ENCODE results near the gene NAA20.

Gene NAA20

GRCh38 chr20:20038586-20038985, 21.4 kb downstream of the NAA20 start:
- peaks cover 10% of the 10 kb centered on the region for H3K4me1 ChIP-seq (ENCODE audit: control insufficient read depth, insufficient read depth, low read length, unreplicated experiment)
- no peaks in the 10 kb centered on the region for H3K27me3 ChIP-seq (ENCODE audit: insufficient read depth, low read length)
- H2AFZ ChIP-seq (ENCODE audit: low read length, unreplicated experiment) = no peak overlapping the region
- no peak overlapping the region for H3K4me3 ChIP-seq (ENCODE audit: low read depth, low read length)
- H3K27ac ChIP-seq (ENCODE audit: low read depth, low read length) = no peak overlapping the region
- H3K36me3 ChIP-seq (ENCODE audit: insufficient read depth, low read length) = peaks cover 57% of the 10 kb centered on the region
- no peaks in the 10 kb centered on the region for H3K79me2 ChIP-seq (ENCODE audit: control insufficient read depth, insufficient read depth, low read length, unreplicated experiment)

GRCh38 chr20:20039752-20040387, 22.7 kb downstream of the NAA20 start:
- no peaks in the 10 kb centered on the region for H3K27me3 ChIP-seq (ENCODE audit: insufficient read depth, low read length)
- no peak overlapping the region for H3K27ac ChIP-seq (ENCODE audit: low read depth, low read length)
- H3K4me1 ChIP-seq (ENCODE audit: control insufficient read depth, insufficient read depth, low read length, unreplicated experiment) = peaks cover 10% of the 10 kb centered on the region
- H2AFZ ChIP-seq (ENCODE audit: low read length, unreplicated experiment) = no peak overlapping the region
- H3K4me3 ChIP-seq (ENCODE audit: low read depth, low read length) = no peak overlapping the region
- no peaks in the 10 kb centered on the region for H3K79me2 ChIP-seq (ENCODE audit: control insufficient read depth, insufficient read depth, low read length, unreplicated experiment)
- H3K36me3 ChIP-seq (ENCODE audit: insufficient read depth, low read length) = peaks cover 62% of the 10 kb centered on the region

DNA sequence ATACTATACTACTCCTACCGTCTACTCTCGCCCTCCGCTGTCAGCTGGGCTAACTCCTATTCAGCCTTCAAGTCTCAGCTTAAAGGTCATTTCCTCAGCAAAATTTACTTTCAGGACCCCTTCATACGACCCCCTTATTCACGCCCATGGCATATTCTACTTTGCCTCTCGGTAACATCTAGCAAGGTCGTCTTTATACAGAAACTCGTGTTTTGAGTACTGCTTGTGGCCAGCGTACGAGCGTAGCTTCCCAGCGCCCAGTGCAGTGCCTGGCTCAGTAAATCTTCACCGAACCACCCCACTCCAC, 34.6 kb downstream of the NAA20 start:
- Histone ChIP-seq H3K36me3 (ENCODE audit: insufficient read depth, low read length) (peaks cover 32% of the 10 kb centered on the region), H3K27ac (ENCODE audit: low read depth, low read length) (peak overlapping the region; percentile 61; the same call in 1 of the 2 replicates), H3K4me1 (ENCODE audit: control insufficient read depth, insufficient read depth, low read length, unreplicated experiment) (peaks cover 13% of the 10 kb centered on the region), H3K79me2 (ENCODE audit: control insufficient read depth, insufficient read depth, low read length, unreplicated experiment) (peaks cover 21% of the 10 kb centered on the region), H3K4me3 (ENCODE audit: low read depth, low read length) (peak overlapping the region; percentile 99), H2AFZ (ENCODE audit: low read length, unreplicated experiment) (peak overlapping the region; percentile 98), H3K27me3 (ENCODE audit: insufficient read depth, low read length) (no peaks in the 10 kb centered on the region)

GRCh38 chr20:20052074-20052970, 35.2 kb downstream of the NAA20 start, which contains the start of the genes CFAP61 and CRNKL1:
Gene CFAP61 (plus strand): TSS chr20:20052532. CDS start chr20:20056654, 4,122 bp downstream.
Gene CRNKL1 (minus strand): TSS chr20:20052466. CDS start chr20:20052342, 124 bp downstream.
- Histone ChIP-seq H2AFZ (ENCODE audit: low read length, unreplicated experiment) (peak within 1 kb of the TSS; percentile 98), H3K4me1 (ENCODE audit: control insufficient read depth, insufficient read depth, low read length, unreplicated experiment) (peaks cover 13% of the 10 kb centered on the region), H3K79me2 (ENCODE audit: control insufficient read depth, insufficient read depth, low read length, unreplicated experiment) (peaks cover 21% of the 10 kb centered on the region), H3K36me3 (ENCODE audit: insufficient read depth, low read length) (peaks cover 27% of the 10 kb centered on the region), H3K27me3 (ENCODE audit: insufficient read depth, low read length) (no peaks in the 10 kb centered on the region), H3K4me3 (ENCODE audit: low read depth, low read length) (peak within 1 kb of the TSS; percentile 99), H3K27ac (ENCODE audit: low read depth, low read length) (peak within 1 kb of the TSS; percentile 61)

DNA sequence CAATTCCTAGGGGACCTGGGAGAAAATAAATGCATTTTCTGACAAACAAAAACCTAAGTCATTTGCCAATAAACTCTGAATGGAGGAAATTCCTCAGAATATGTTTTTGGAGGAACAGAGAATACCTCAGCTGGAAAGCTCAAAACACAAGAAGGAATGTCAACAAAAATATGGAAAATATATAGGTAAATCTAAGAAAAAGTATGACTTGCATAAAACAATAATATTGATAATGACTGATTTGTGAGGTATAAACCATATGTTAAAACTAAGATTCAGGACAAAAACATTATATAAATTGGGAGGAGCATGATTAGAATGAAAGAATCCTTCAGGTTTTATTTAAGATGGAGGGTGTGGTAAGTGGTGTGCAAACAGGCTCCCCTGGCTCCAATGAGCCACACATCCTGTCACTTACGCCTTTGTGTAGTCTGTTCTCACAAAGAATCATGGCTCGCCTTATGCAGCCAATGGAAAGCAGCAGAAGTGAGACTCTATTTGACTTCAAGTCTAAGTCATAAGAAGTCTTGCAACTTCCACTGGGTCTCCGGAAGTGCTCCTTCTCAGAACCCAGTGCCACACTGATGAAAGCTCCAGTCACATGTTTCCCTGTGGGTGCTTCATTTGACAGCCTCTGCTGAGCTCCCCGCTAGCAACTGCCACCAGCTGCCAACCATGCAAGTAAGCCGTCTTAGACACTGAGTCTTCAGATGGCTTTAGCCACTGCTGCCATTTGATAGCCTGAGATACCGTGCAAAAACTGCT, 43.3 kb downstream of the NAA20 start:
- Histone ChIP-seq H3K4me1 (ENCODE audit: control insufficient read depth, insufficient read depth, low read length, unreplicated experiment) (no peaks in the 10 kb centered on the region), H3K4me3 (ENCODE audit: low read depth, low read length) (no peak overlapping the region), H3K79me2 (ENCODE audit: control insufficient read depth, insufficient read depth, low read length, unreplicated experiment) (no peaks in the 10 kb centered on the region), H2AFZ (ENCODE audit: low read length, unreplicated experiment) (no peak overlapping the region), H3K36me3 (ENCODE audit: insufficient read depth, low read length) (no peaks in the 10 kb centered on the region), H3K27ac (ENCODE audit: low read depth, low read length) (no peak overlapping the region), H3K27me3 (ENCODE audit: insufficient read depth, low read length) (peaks cover 44% of the 10 kb centered on the region)

DNA sequence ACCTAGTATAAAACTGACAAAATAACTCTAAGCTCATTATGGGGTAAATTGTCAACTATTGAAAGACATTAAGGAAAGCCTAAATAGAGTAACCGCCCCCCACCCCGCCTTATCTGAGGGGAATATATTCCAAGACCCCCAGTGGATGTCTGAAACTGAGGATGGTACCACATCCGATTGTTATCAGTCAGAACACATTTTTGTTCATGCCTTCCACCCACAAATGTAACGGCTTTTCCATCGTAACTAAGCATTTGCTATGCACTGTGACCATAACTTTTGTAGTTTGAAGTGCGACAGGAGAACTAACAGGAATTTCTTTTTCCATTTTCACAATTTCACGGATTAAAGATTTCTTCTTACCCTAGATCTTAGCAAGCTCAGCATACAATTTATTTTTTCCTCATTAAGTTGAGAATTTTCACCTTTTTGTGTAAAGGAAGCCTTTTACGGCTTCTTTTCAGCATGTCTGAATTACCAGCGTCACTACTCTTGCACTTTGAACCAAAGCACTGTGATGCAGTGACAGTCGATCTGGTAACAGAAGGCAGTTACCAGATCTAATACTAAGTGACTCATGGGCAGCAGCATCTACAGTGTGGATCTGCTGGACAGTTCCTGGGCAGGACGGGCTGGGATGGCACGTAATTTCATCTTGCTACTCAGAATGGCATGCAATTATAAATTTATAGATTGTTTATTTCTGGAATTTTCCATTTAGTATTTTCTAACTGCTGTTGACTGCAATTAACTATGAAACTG, 47.0 kb downstream of the NAA20 start:
- Histone ChIP-seq H3K4me1 (ENCODE audit: control insufficient read depth, insufficient read depth, low read length, unreplicated experiment) (no peaks in the 10 kb centered on the region), H3K36me3 (ENCODE audit: insufficient read depth, low read length) (no peaks in the 10 kb centered on the region), H3K79me2 (ENCODE audit: control insufficient read depth, insufficient read depth, low read length, unreplicated experiment) (no peaks in the 10 kb centered on the region), H3K27ac (ENCODE audit: low read depth, low read length) (no peak overlapping the region), H3K27me3 (ENCODE audit: insufficient read depth, low read length) (peaks cover 44% of the 10 kb centered on the region), H3K4me3 (ENCODE audit: low read depth, low read length) (no peak overlapping the region), H2AFZ (ENCODE audit: low read length, unreplicated experiment) (no peak overlapping the region)

DNA sequence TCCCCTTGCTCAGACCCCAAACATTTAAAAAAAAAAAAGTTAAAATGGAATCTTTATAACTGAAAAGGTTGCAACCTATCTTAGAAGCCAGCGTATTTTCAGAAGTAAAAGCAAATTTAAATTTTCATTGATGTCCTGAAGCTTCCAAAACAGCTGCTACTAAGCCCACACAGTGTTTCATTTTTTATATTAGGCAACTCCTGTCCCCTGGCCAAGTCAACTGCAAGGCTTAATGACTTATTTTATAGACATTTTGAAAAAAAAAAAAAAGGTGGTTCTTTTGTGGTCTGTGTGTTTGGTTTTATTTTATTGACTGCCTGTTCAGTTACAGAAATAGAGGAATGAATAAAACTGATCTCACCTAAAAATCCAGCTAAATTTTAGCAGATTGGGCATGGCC, 48.2 kb downstream of the NAA20 start:
- Histone ChIP-seq H2AFZ (ENCODE audit: low read length, unreplicated experiment) (no peak overlapping the region), H3K79me2 (ENCODE audit: control insufficient read depth, insufficient read depth, low read length, unreplicated experiment) (no peaks in the 10 kb centered on the region), H3K4me3 (ENCODE audit: low read depth, low read length) (no peak overlapping the region), H3K4me1 (ENCODE audit: control insufficient read depth, insufficient read depth, low read length, unreplicated experiment) (no peaks in the 10 kb centered on the region), H3K36me3 (ENCODE audit: insufficient read depth, low read length) (no peaks in the 10 kb centered on the region), H3K27ac (ENCODE audit: low read depth, low read length) (no peak overlapping the region), H3K27me3 (ENCODE audit: insufficient read depth, low read length) (peaks cover 39% of the 10 kb centered on the region)

- H3K27me3 ChIP-seq (ENCODE audit: insufficient read depth, low read length) = peaks cover 34% of the 10 kb centered on the region
- H3K27ac ChIP-seq (ENCODE audit: low read depth, low read length) = no peak overlapping the region
- H3K4me1 ChIP-seq (ENCODE audit: control insufficient read depth, insufficient read depth, low read length, unreplicated experiment) = no peaks in the 10 kb centered on the region
- no peak overlapping the region for H3K4me3 ChIP-seq (ENCODE audit: low read depth, low read length)
- no peak overlapping the region for H2AFZ ChIP-seq (ENCODE audit: low read length, unreplicated experiment)
- no peaks in the 10 kb centered on the region for H3K79me2 ChIP-seq (ENCODE audit: control insufficient read depth, insufficient read depth, low read length, unreplicated experiment)
- H3K36me3 ChIP-seq (ENCODE audit: insufficient read depth, low read length) = no peaks in the 10 kb centered on the region
Observed at GRCh38 chr20:20070871-20071726, 53.9 kb downstream of the NAA20 start.

DNA sequence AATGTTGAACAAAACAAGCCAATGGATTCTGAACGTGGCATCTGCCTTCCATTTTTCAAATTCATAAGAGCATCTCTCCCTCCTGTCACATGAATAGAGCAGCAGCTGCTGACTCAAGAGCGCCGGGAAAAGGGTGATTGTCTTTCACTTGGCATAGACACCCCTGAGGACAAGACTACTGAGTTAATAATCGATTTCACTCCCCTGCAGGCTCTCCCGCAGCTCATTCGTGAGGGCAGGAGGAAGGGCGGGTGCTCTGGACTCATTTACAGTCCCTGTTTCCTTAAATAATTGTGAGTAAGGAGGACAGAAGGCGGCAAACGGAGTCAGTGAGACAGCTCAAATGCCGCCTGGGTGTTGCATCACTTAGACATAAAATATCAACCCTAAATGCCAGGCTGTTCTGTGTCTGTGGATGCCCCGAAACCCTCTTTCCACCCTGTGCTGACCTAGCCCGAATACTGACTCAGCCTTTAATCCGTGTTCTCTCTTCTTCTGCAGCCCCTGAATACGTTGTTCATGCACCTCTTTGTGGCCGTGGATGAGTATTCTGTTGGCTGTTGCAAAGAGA, 56.7 kb downstream of the NAA20 start:
- H3K36me3 ChIP-seq (ENCODE audit: insufficient read depth, low read length) = no peaks in the 10 kb centered on the region
- H3K4me1 ChIP-seq (ENCODE audit: control insufficient read depth, insufficient read depth, low read length, unreplicated experiment) = no peaks in the 10 kb centered on the region
- no peak overlapping the region for H2AFZ ChIP-seq (ENCODE audit: low read length, unreplicated experiment)
- H3K4me3 ChIP-seq (ENCODE audit: low read depth, low read length) = no peak overlapping the region
- H3K79me2 ChIP-seq (ENCODE audit: control insufficient read depth, insufficient read depth, low read length, unreplicated experiment) = no peaks in the 10 kb centered on the region
- no peak overlapping the region for H3K27ac ChIP-seq (ENCODE audit: low read depth, low read length)
- H3K27me3 ChIP-seq (ENCODE audit: insufficient read depth, low read length) = peaks cover 54% of the 10 kb centered on the region
